B cell (primary cell): Measurements from ENCODE around the gene CRAMP1. TPM values are rescaled to one million over a fixed set of nuclear protein-coding genes. Genes with fewer than 3 reads are reported as not detected.

ENCODE experiments used
- ATAC-seq: fragments of 200-7000 bp; cut with Tn5 transposase; one replicate; pipeline ENCODE4 v1.10.0; 2021; ENCODE audit warnings: low read depth, mild to moderate bottlenecking, moderate number of reproducible peaks, moderate library complexity
- CTCF ChIA-PET: fragments of 350-600 bp; sonication (Branson Sonifier 250); formaldehyde crosslinking; loops from one replicate; lab custom pipeline; 2021; ENCODE audit warnings: antibody characterized with exemption, inconsistent platforms; lab: Charles Lee
- POLR2A ChIA-PET: fragments of 350-600 bp; sonication (Branson Sonifier 250); formaldehyde crosslinking; loops from one replicate; lab custom pipeline; 2021; ENCODE audit warnings: antibody characterized with exemption; lab: Charles Lee
- DNase-seq: peaks from one replicate; pipeline ENCODE4 v3.0.0; 2013
- H2AFZ ChIP-seq: 2 replicates; pipeline ENCODE4 v1.6.1; 2012; ENCODE audit warnings: mild to moderate bottlenecking, low read depth, low read length; ENCODE audit not compliant: insufficient read depth, poor library complexity, severe bottlenecking
- H3K27ac ChIP-seq, 2 donors: 1 replicate in 1 of 2; 2 replicates in 1 of 2; pipeline ENCODE4 v1.5.1; 2012 to 2013; ENCODE audit warnings: low read length in 2 of 2, mild to moderate bottlenecking in 2 of 2, moderate library complexity in 1 of 2
- H3K27me3 ChIP-seq, 4 experiments: fragments of 200-600 bp in 1 of 4; sonication (generic) in 1 of 4; replicated peaks in 1 of 4; 1 replicate in 2 of 4; 2 replicates in 2 of 4; pipeline versions ENCODE4 v1.6.1 to v1.7.0; 2013 to 2016; ENCODE audit warnings: low read length in 3 of 4, mild to moderate bottlenecking in 2 of 4, mixed read lengths in 1 of 4, moderate library complexity in 1 of 4; ENCODE audit not compliant: insufficient read depth in 4 of 4, control insufficient read depth in 3 of 4; ENCODE audit errors: control extremely low read depth in 1 of 4
- H3K36me3 ChIP-seq, 2 experiments: replicated peaks in 1 of 2; 1 replicate in 1 of 2; 2 replicates in 1 of 2; pipeline versions ENCODE4 v1.6.1 to v1.7.1; 2013; ENCODE audit warnings: low read length in 1 of 2; ENCODE audit not compliant: insufficient read depth in 2 of 2, control insufficient read depth in 1 of 2; ENCODE audit errors: control extremely low read depth in 1 of 2, extremely low read depth in 1 of 2
- H3K4me1 ChIP-seq, 2 donors: fragments of 200-600 bp in 1 of 2; sonication (generic) in 1 of 2; 1 replicate in 1 of 2; 2 replicates in 1 of 2; pipeline versions ENCODE4 v1.5.1 to v1.6.1; 2013 to 2017; ENCODE audit warnings: low read length in 2 of 2; ENCODE audit not compliant: control insufficient read depth in 2 of 2, insufficient read depth in 2 of 2
- H3K4me2 ChIP-seq: replicated peaks from 2 replicates; pipeline ENCODE3; 2012; ENCODE audit warnings: mild to moderate bottlenecking, low read depth, low read length; ENCODE audit not compliant: poor library complexity, severe bottlenecking
- H3K4me3 ChIP-seq, 5 experiments: fragments of 200-600 bp in 1 of 5; sonication (generic) in 1 of 5; 1 replicate in 3 of 5; 2 replicates in 2 of 5; pipeline versions ENCODE4 v1.5.1 to v1.7.0; 2011 to 2016; ENCODE audit warnings: low read length in 4 of 5, mild to moderate bottlenecking in 4 of 5, low read depth in 2 of 5, control low read depth in 1 of 5, moderate library complexity in 1 of 5; ENCODE audit not compliant: insufficient read depth in 1 of 5; ENCODE audit errors: control extremely low read depth in 1 of 5, extremely low read depth in 1 of 5
- H3K79me2 ChIP-seq: fragments of 200-600 bp; sonication (generic); one replicate; pipeline ENCODE4 v1.6.0; 2016; ENCODE audit warnings: low read length; ENCODE audit not compliant: control insufficient read depth, insufficient read depth
- H3K9ac ChIP-seq: fragments of 200-600 bp; sonication (generic); 2 replicates; pipeline ENCODE4 v1.6.1; 2017; ENCODE audit warnings: mild to moderate bottlenecking, low read length, moderate library complexity
- H3K9me3 ChIP-seq, 3 donors: one replicate each; pipeline versions ENCODE4 v1.6.1 to v1.7.1; 2013; ENCODE audit warnings: low read length in 2 of 3; ENCODE audit not compliant: control insufficient read depth in 2 of 3, insufficient read depth in 1 of 3; ENCODE audit errors: control extremely low read depth in 1 of 3
- H4K20me1 ChIP-seq: 2 replicates; pipeline ENCODE4 v1.6.0; 2012; ENCODE audit warnings: mild to moderate bottlenecking, low read length; ENCODE audit not compliant: insufficient read depth, control insufficient read depth, poor library complexity, severe bottlenecking
- H3K27ac Mint-ChIP-seq: one replicate; pipeline ENCODE4 v1.8.0; 2021; ENCODE audit warnings: mixed read lengths
- H3K27me3 Mint-ChIP-seq: one replicate; pipeline ENCODE4 v1.8.0; 2021; ENCODE audit warnings: mixed read lengths
- H3K4me1 Mint-ChIP-seq: one replicate; pipeline ENCODE4 v1.8.0; 2021; ENCODE audit warnings: mixed read lengths
- H3K4me3 Mint-ChIP-seq: one replicate; pipeline ENCODE4 v1.8.0; 2021; ENCODE audit warnings: mixed read lengths
- H3K9me3 Mint-ChIP-seq: one replicate; pipeline ENCODE4 v1.8.0; 2022; ENCODE audit warnings: mixed read lengths; ENCODE audit not compliant: insufficient read depth
- EZH2 ChIP-seq: IDR thresholded peaks from 2 replicates; pipeline ENCODE4 v1.6.1; 2012; ENCODE audit warnings: borderline replicate concordance, low read depth, mild to moderate bottlenecking, moderate library complexity, low read length; ENCODE audit not compliant: insufficient read depth, poor library complexity, severe bottlenecking
- WGBS: methylation state at CpG from one replicate; pipeline ENCODE4 v1.1.5; 2013; ENCODE audit warnings: missing lambda C conversion rate; ENCODE audit not compliant: insufficient coverage; 5-methylcytosine and 5-hydroxymethylcytosine counted together
- intact Hi-C: fragments of 100-400 bp; cut with micrococcal nuclease; formaldehyde crosslinking; loops from one replicate; pipeline ENCODE4 v1.10.0; 2022
- polyA plus RNA-seq: library from polyadenylated mRNA; depleted of rRNA; stranded (reverse); fragments of >200 nt; gene quantifications from 2 replicates; pipeline ENCODE4 v1.2.3, GENCODE V29; 2012
- total RNA-seq, 2 donors: library from RNA; stranded (reverse); fragments of 120-200 nt in 1 of 2; gene quantifications; 1 replicate in 1 of 2; 2 replicates in 1 of 2; pipeline versions ENCODE4 v1.2.3 to v1.2.4, GENCODE V29; 2013 to 2022
- TF ChIP-seq, protein P1 (sequence below): fragments of 200-600 bp; IDR thresholded peaks from one replicate; pipeline ENCODE4 v1.8.0; 2022; ENCODE audit warnings: antibody characterized with exemption, mild to moderate bottlenecking

The CRAMP1 gene
- total and polyA plus RNA-seq, 2 donors (not counting 1 experiment from before 2014, with no cell fraction given): 21.0 to 33.9 TPM

DNA sequence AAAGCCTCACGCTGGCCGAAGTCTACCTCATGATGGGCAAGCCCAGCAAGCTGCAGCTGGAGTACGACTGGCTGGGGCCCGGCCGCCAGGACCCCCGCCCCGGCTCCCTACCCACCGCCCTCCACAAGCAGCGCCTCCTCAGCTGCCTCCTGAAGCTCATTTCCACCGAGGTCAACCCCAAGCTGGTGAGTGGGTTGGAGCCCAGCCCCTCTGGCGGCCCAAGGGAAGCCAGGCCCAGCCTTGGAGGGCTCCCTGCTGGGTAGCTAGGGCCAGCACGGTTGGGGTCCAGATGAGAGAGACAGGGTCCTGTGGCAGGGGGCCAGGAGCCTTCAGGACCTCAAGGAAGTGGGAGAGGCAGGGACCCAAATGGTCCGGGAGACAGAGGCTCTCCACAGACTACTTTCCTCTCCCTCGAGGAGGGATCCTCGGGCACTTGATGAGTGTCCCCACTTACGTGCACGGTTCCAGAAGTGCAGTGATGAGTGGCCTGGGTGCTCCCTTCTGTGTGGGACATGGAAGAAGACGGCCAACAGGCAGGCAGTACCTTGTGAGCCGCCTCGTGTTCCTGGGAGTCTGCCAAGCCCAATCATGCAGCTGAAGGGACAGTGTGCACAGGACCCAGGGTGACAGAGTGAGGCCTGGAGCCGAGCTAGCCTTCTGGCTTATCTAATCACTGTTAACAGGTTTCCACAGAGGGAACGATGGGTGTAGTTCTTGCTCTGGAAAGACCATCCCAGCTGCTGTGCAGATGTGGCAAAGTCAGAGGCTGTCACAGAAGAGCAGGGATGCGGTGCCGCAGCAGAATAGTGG, 44.9 kb downstream of the CRAMP1 start:
- Histone ChIP-seq H3K79me2 (peaks cover 21% of the 10 kb centered on the region), H3K4me2 (no peak overlapping the region), H3K9ac (no peak overlapping the region), H3K27ac (no peak overlapping the region), H3K27me3 (no peaks in the 10 kb centered on the region), H3K4me3 (no peak overlapping the region), H3K9me3 (no peaks in the 10 kb centered on the region), H2AFZ (no peak overlapping the region), H4K20me1 (no peaks in the 10 kb centered on the region), H3K4me1 (no peaks in the 10 kb centered on the region), H3K36me3 (peaks cover 3 to 61% of the 10 kb centered on the region in 2 experiments)
- Mint-ChIP-seq H3K4me1 (peaks cover 2% of the 10 kb centered on the region), H3K9me3 (no peaks in the 10 kb centered on the region), H3K27ac (no peak overlapping the region), H3K27me3 (no peaks in the 10 kb centered on the region), H3K4me3 (no peak overlapping the region)
- ChIA-PET CTCF (no interaction called here), POLR2A (no interaction called here)
- TF ChIP-seq, protein P1, sequence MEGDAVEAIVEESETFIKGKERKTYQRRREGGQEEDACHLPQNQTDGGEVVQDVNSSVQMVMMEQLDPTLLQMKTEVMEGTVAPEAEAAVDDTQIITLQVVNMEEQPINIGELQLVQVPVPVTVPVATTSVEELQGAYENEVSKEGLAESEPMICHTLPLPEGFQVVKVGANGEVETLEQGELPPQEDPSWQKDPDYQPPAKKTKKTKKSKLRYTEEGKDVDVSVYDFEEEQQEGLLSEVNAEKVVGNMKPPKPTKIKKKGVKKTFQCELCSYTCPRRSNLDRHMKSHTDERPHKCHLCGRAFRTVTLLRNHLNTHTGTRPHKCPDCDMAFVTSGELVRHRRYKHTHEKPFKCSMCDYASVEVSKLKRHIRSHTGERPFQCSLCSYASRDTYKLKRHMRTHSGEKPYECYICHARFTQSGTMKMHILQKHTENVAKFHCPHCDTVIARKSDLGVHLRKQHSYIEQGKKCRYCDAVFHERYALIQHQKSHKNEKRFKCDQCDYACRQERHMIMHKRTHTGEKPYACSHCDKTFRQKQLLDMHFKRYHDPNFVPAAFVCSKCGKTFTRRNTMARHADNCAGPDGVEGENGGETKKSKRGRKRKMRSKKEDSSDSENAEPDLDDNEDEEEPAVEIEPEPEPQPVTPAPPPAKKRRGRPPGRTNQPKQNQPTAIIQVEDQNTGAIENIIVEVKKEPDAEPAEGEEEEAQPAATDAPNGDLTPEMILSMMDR: no peak
- TF ChIP-seq EZH2: no peak
- ATAC-seq (no peak), DNase-seq (no peak)
- WGBS: 97% methylated on average over 21 of the region's 24 CpGs
- intact Hi-C loops: no loop called here

DNA sequence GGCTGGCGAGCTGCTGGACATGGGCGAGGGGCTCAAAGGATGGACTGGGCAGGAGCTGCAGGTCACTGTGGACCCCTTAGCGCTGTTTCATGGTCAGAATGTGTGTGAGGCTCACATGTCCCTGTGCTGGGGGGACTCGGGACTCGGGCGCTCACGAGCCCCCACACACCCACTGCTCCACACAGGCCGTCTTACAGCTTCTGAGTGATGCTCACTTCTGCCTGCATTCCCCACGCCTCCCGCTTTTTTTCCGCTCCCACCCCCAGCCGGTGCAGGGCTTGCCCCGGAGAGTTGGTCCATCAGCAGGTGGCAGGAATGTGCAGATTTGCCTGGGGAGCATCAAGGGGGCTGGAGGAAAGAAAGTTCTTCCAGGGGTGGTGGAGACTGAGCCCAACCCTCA, 45.7 kb downstream of the CRAMP1 start:
- no peaks in the 10 kb centered on the region for H3K27me3 Mint-ChIP-seq
- Histone ChIP-seq H3K4me2 (no peak overlapping the region), H3K36me3 (peaks cover 9 to 62% of the 10 kb centered on the region in 2 experiments), H2AFZ (no peak overlapping the region), H3K4me1 (no peaks in the 10 kb centered on the region), H3K27me3 (no peaks in the 10 kb centered on the region), H4K20me1 (no peaks in the 10 kb centered on the region), H3K9me3 (no peaks in the 10 kb centered on the region), H3K27ac (no peak overlapping the region), H3K4me3 (no peak overlapping the region), H3K79me2 (peaks cover 18% of the 10 kb centered on the region), H3K9ac (no peak overlapping the region)
- ATAC-seq: no peak
- H3K9me3 Mint-ChIP-seq: no peaks in the 10 kb centered on the region
- 90% methylated on average over 13 of the region's 13 CpGs for WGBS
- ChIA-PET POLR2A (no interaction called here), CTCF (no interaction called here)
- intact Hi-C loops: no loop called here
- no peak overlapping the region for H3K4me3 Mint-ChIP-seq
- DNase-seq: no peak
- TF ChIP-seq, protein P1: no peak
- TF ChIP-seq EZH2: no peak
- H3K4me1 Mint-ChIP-seq: peaks cover 2% of the 10 kb centered on the region
- no peak overlapping the region for H3K27ac Mint-ChIP-seq
